HUES48 (cell line): ENCODE results near the gene NACA2.

ENCODE experiments used
- H3K27ac ChIP-seq: one replicate; pipeline ENCODE4 v1.7.0; 2013; ENCODE audit warnings: low read depth, low read length, inconsistent platforms
- H3K27me3 ChIP-seq: 2 replicates; pipeline ENCODE4 v1.6.1; 2013; ENCODE audit warnings: mild to moderate bottlenecking, low read length; ENCODE audit not compliant: control insufficient read depth, insufficient read depth
- H3K36me3 ChIP-seq: 2 replicates; pipeline ENCODE4 v1.6.1; 2013; ENCODE audit warnings: low read length; ENCODE audit not compliant: control insufficient read depth, insufficient read depth
- H3K4me1 ChIP-seq: 2 replicates; pipeline ENCODE4 v1.6.1; 2013; ENCODE audit warnings: mild to moderate bottlenecking, low read length; ENCODE audit not compliant: control insufficient read depth, insufficient read depth
- H3K4me3 ChIP-seq: 2 replicates; pipeline ENCODE4 v1.5.1; 2013; ENCODE audit warnings: mild to moderate bottlenecking, low read depth, low read length
- H3K9ac ChIP-seq: 2 replicates; pipeline ENCODE4 v1.6.1; 2013; ENCODE audit warnings: mild to moderate bottlenecking, low read depth, low read length, moderate library complexity
- H3K9me3 ChIP-seq: 2 replicates; pipeline ENCODE4 v1.6.1; 2013; ENCODE audit warnings: low read length; ENCODE audit not compliant: control insufficient read depth, insufficient read depth

Gene NACA2

DNA sequence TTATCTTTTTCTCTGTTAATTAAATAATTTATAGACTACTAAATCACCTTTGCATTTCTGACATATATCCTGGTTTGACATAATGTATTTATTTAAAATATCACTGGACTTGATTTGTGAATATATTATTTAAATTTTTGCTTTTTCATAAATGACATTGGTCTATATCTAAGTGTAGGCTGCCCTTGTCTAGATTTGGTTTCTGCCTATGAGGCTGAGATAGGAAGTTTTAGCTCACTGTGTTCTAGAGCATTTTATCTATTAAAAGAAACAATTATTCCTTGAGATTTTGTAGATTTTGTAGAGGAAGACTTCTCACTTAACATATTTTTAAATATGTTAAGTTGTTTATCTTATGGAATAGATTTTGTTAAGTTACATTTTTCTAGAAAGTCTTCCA is 43.9 kb downstream of the NACA2 start:
- H3K4me1 ChIP-seq = no peaks in the 10 kb centered on the region
- H3K36me3 ChIP-seq = no peaks in the 10 kb centered on the region
- no peaks in the 10 kb centered on the region for H3K27me3 ChIP-seq
- H3K9ac ChIP-seq = no peak overlapping the region
- no peak overlapping the region for H3K4me3 ChIP-seq
- no peaks in the 10 kb centered on the region for H3K9me3 ChIP-seq
- H3K27ac ChIP-seq = no peak overlapping the region

DNA sequence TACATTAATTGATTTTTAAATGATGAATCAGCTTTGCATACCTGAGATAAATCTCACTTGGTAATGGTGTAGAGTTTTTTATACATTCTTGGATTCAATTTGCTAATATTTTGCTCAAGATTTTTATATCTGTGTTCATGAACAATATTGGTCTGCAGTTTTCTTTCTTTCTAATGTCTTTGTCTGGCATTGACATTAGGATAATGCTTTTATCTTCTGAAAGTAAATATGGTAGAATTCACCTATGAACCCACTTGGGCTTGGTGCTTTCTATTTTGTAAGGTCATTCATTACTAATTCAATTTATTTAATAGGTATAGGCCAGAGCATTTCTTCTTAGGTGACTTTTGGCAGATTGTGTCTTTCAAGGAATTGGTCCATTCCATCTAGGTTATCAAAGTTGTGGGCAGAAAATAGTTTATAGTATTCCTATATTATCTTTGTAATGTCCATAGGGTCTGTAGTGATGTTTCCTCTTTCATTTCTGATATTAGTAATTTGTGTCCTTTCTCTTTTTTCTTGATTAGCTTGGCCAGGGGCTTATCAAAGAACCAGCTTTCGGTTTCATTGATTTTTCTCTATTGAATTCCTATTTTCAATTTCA is 45.6 kb downstream of the NACA2 start:
- no peak overlapping the region for H3K4me3 ChIP-seq
- H3K4me1 ChIP-seq = no peaks in the 10 kb centered on the region
- no peak overlapping the region for H3K27ac ChIP-seq
- no peaks in the 10 kb centered on the region for H3K27me3 ChIP-seq
- H3K36me3 ChIP-seq = no peaks in the 10 kb centered on the region
- H3K9ac ChIP-seq = no peak overlapping the region
- H3K9me3 ChIP-seq = no peaks in the 10 kb centered on the region; the same call in 1 of the 2 replicates

DNA sequence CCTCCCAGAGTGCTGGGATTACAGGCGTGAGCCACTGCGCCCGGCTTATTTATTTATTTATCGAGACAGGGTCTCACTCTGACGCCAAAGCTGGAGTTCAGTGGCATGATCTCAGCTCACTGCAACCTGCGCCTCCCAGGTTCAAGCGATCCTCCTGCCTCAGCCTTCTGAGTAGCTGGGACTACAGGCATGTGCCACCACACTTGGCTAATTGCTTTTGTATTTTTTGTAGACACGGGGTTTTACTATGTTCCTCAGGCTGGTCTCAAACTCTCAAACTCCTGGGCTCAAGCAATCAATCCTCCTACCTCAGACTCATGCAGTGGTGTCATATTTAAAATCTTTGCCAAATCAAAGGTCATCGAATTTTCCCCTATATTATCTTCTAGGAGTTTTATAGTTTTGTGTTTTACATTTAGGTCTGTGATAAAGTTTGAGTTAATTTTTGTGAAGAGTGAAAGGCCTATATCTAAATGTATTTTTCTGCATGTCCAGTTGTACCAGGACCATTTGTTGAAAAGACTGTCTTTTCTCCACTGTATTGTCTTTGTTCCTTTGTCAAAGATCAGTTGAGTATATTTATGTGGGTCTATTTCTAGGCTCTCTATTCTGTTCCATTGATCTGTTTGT is 47.1 kb downstream of the NACA2 start:
- H3K4me1 ChIP-seq = no peaks in the 10 kb centered on the region
- no peaks in the 10 kb centered on the region for H3K27me3 ChIP-seq
- H3K4me3 ChIP-seq = no peak overlapping the region

DNA sequence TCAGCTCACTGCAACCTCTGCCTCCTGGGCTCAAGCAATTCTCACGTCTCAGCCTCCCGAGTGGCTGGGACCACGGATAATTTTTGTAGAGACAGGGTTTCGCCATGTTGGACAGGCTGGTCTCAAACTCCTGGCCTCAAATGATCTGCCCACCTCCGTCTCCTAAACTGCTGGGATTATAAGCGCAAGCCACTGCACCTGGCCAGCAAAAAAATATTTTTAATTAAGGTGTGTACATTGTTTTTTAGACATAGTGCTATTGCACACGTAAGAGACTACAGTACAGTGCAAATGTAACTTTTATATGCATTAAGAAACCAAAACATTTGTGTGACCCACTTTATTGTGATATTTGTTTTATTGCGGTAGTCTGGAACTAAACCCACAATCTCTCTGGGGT is 49.0 kb downstream of the NACA2 start:
- H3K27me3 ChIP-seq = no peaks in the 10 kb centered on the region
- no peak overlapping the region for H3K9ac ChIP-seq
- H3K9me3 ChIP-seq = no peaks in the 10 kb centered on the region; the same call in 1 of the 2 replicates

More for the DNA sequence above, 47.1 kb downstream of the NACA2 start:
- no peak overlapping the region for H3K9ac ChIP-seq
- H3K36me3 ChIP-seq = no peaks in the 10 kb centered on the region
- no peak overlapping the region for H3K27ac ChIP-seq
- no peaks in the 10 kb centered on the region; the same call in 1 of the 2 replicates for H3K9me3 ChIP-seq

DNA sequence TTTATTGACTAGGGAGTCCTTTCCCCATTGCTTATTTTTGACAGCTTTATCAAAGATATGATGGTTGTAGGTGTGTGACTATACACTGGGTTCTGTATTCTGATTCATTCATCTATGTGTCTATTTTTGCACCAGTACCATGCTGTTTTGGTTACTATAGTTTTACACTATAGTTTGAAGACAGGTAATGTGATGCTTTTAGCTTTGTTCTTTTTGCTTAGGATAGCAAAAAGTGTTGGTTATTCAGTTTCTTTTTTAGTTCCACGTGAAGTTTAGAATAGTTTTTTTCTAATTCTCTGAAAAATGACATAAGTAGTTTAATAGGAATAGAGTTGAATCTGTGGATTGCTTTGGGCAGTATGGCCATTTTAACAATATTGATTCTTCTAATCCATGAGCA is 50.1 kb downstream of the NACA2 start:
- H3K4me1 ChIP-seq = no peaks in the 10 kb centered on the region
- no peak overlapping the region for H3K27ac ChIP-seq
- no peak overlapping the region for H3K9ac ChIP-seq
- H3K27me3 ChIP-seq = no peaks in the 10 kb centered on the region
- H3K36me3 ChIP-seq = no peaks in the 10 kb centered on the region
- H3K9me3 ChIP-seq = no peaks in the 10 kb centered on the region; the same call in 1 of the 2 replicates
- no peak overlapping the region for H3K4me3 ChIP-seq

More for the DNA sequence above, 49.0 kb downstream of the NACA2 start:
- no peak overlapping the region for H3K27ac ChIP-seq
- H3K4me1 ChIP-seq = no peaks in the 10 kb centered on the region
- H3K4me3 ChIP-seq = no peak overlapping the region
- no peaks in the 10 kb centered on the region for H3K36me3 ChIP-seq
